Fibroblast of villous mesenchyme (primary cell): ENCODE data around the gene ZNF91. TPM values are rescaled to one million over a fixed set of nuclear protein-coding genes. Genes with fewer than 3 reads are reported as not detected.
"Not testable (repeated sequence)": the region's sequence is repeated elsewhere in the genome, so short reads cannot be mapped to it uniquely, and the experiment has no call there.

Source experiments
- DNase-seq: peaks from one replicate; pipeline ENCODE4 v3.0.0-alpha.2; 2010; ENCODE audit warnings: low read depth
- H3K4me3 ChIP-seq: 2 replicates; pipeline ENCODE4 v1.5.1; 2011; ENCODE audit warnings: low read depth, mild to moderate bottlenecking, low read length
- small RNA-seq: library from RNA; depleted of rRNA; stranded (forward); fragments of <200 nt; gene quantifications from one replicate; pipeline ENCODE3, GENCODE V24; 2012
- total RNA-seq: library from RNA; depleted of rRNA; stranded (reverse); fragments of >200 nt; gene quantifications from 2 replicates; pipeline ENCODE4 v1.2.3, GENCODE V29; 2012
- TF ChIP-seq, protein P1 (sequence below): IDR thresholded peaks from 2 replicates; pipeline ENCODE4 v1.5.1; 2012; ENCODE audit warnings: low read depth, mild to moderate bottlenecking, low read length; ENCODE audit not compliant: insufficient read depth

The ZNF91 gene
- total RNA-seq, 1 donor = 19.9 TPM

DNA sequence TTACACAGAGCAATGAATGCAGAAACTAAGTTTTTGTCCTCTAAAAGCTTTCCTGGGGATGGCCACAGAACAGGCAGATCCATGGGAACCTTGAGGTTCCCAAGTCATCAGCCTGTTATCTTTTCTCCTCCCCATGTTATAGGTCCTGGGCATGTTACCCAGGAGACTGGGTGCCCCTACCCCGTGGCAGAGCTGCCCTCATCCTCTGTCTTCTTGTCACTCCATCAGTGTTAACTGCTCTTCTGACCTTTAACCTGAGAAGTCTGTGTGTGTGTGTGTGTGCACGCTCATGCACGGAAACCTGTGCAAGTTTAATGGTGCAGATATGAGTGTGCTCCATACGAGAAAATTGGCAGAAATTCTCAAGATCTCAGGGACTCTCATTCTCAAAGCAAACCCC is 101.1 kb downstream of the ZNF91 start:
- TF ChIP-seq, protein P1, sequence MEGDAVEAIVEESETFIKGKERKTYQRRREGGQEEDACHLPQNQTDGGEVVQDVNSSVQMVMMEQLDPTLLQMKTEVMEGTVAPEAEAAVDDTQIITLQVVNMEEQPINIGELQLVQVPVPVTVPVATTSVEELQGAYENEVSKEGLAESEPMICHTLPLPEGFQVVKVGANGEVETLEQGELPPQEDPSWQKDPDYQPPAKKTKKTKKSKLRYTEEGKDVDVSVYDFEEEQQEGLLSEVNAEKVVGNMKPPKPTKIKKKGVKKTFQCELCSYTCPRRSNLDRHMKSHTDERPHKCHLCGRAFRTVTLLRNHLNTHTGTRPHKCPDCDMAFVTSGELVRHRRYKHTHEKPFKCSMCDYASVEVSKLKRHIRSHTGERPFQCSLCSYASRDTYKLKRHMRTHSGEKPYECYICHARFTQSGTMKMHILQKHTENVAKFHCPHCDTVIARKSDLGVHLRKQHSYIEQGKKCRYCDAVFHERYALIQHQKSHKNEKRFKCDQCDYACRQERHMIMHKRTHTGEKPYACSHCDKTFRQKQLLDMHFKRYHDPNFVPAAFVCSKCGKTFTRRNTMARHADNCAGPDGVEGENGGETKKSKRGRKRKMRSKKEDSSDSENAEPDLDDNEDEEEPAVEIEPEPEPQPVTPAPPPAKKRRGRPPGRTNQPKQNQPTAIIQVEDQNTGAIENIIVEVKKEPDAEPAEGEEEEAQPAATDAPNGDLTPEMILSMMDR = no peak
- H3K4me3 ChIP-seq = no peak overlapping the region
- DNase-seq = no peak

DNA sequence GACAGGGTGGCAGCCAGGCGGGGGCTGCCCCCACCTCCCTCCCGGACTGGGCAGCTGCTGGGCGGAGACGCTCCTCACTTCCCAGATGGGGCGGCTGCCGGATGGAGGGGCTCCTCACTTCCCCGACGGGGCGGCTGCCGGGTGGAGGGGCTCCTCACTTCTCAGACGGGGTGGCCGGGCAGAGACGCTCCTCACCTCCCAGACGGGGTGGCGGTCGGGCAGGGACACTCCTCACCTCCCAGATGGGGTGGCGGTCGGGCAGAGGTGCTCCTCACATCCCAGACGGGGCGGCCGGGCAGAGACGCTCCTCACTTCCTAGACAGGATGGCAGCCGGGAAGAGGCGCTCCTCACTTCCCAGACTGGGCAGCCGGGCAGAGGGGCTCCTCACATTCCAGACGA is 105.3 kb downstream of the ZNF91 start:
- not testable (repeated sequence) for H3K4me3 ChIP-seq, DNase-seq

Small RNA genes within 50 kb of the gene (small RNA-seq; reads per million reads assigned to genes)
- not detected for gene VN1R91P

Other genes starting within 250 kb of the ZNF91 start
- 5.6 and 6.8 TPM in 2 replicates for gene ZNF724, start 145.1 kb downstream of the ZNF91 start, total RNA-seq